Fibroblast of the aortic adventitia (primary cell): ENCODE data around the gene ABCB7. TPM values are rescaled to one million over a fixed set of nuclear protein-coding genes. Genes with fewer than 3 reads are reported as not detected.

Experiments used
- DNase-seq: peaks from one replicate; pipeline ENCODE4 v3.0.0-alpha.2; 2010; ENCODE audit warnings: low read depth
- H3K4me3 ChIP-seq: 2 replicates; pipeline ENCODE4 v1.5.1; 2011; ENCODE audit warnings: low read depth, mild to moderate bottlenecking, control low read depth, low read length, moderate library complexity
- CTCF ChIP-seq: IDR thresholded peaks from 2 replicates; pipeline ENCODE4 v1.5.1; 2011; ENCODE audit warnings: mild to moderate bottlenecking, low read length, control low read depth, inconsistent platforms; ENCODE audit not compliant: insufficient read depth
- total RNA-seq: library from RNA; depleted of rRNA; stranded (reverse); fragments of >200 nt; gene quantifications from 2 replicates; pipeline ENCODE4 v1.2.3, GENCODE V29; 2012; ENCODE audit warnings: low replicate concordance

ABCB7 gene
- total RNA-seq, 1 donor = 19.2 TPM

- DNase-seq = peak; percentile 36
- H3K4me3 ChIP-seq = no peak overlapping the region
- TF ChIP-seq CTCF = no peak
Observed at GRCh38 chrX:75086731-75087195, 69.3 kb downstream of the ABCB7 start.

GRCh38 chrX:75084757-75085156 is 71.3 kb downstream of the ABCB7 start:
- no peak for DNase-seq
- TF ChIP-seq CTCF = no peak
- H3K4me3 ChIP-seq = no peak overlapping the region

GRCh38 chrX:75076429-75076828 is 79.7 kb downstream of the ABCB7 start:
- no peak overlapping the region for H3K4me3 ChIP-seq
- no peak for TF ChIP-seq CTCF
- DNase-seq = no peak

- no peak overlapping the region for H3K4me3 ChIP-seq
- TF ChIP-seq CTCF = no peak
- no peak for DNase-seq
Observed at GRCh38 chrX:75074475-75074874, 81.6 kb downstream of the ABCB7 start.

GRCh38 chrX:75071334-75071733 is 84.7 kb downstream of the ABCB7 start:
- no peak for TF ChIP-seq CTCF
- DNase-seq = no peak
- H3K4me3 ChIP-seq = no peak overlapping the region

GRCh38 chrX:75067931-75068330 is 88.2 kb downstream of the ABCB7 start:
- H3K4me3 ChIP-seq = no peak overlapping the region
- TF ChIP-seq CTCF = no peak
- no peak for DNase-seq

GRCh38 chrX:75061701-75062100 is 94.4 kb downstream of the ABCB7 start:
- H3K4me3 ChIP-seq = no peak overlapping the region
- no peak for DNase-seq
- no peak for TF ChIP-seq CTCF
